Memory B cell (primary cell): ENCODE measurements around the gene FURIN.

Experiments used
- ATAC-seq: fragments of 150-1000 bp; cut with Tn5 transposase; 2 replicates; pipeline ENCODE4 v1.10.0; 2021; ENCODE audit warnings: low read depth, mild to moderate bottlenecking, moderate library complexity
- DNase-seq, 2 donors: peaks; one replicate each; pipeline ENCODE4 v3.0.0; 2022; ENCODE audit warnings: low spot score in 2 of 2
- H3K27ac Mint-ChIP-seq: one replicate; pipeline ENCODE4 v1.8.0; 2022; ENCODE audit warnings: mild to moderate bottlenecking, moderate library complexity, mixed read lengths
- H3K27me3 Mint-ChIP-seq: one replicate; pipeline ENCODE4 v1.8.0; 2022; ENCODE audit warnings: mixed read lengths
- H3K36me3 Mint-ChIP-seq: one replicate; pipeline ENCODE4 v1.8.0; 2022; ENCODE audit warnings: mild to moderate bottlenecking, mixed read lengths
- H3K4me1 Mint-ChIP-seq: one replicate; pipeline ENCODE4 v1.8.0; 2022; ENCODE audit warnings: mixed read lengths
- H3K4me3 Mint-ChIP-seq: one replicate; pipeline ENCODE4 v1.8.0; 2022; ENCODE audit warnings: mild to moderate bottlenecking, moderate library complexity, mixed read lengths
- H3K9me3 Mint-ChIP-seq: one replicate; pipeline ENCODE4 v1.8.0; 2022; ENCODE audit warnings: mixed read lengths

Gene FURIN

GRCh38 chr15:90857883-90858443, 10.4 kb upstream of the FURIN start:
- ATAC-seq (no peak), DNase-seq (no peak)
- H3K27ac Mint-ChIP-seq: peak overlapping the region; percentile 84
- H3K36me3 Mint-ChIP-seq: no peaks in the 10 kb centered on the region
- no peak overlapping the region for H3K4me3 Mint-ChIP-seq
- H3K27me3 Mint-ChIP-seq: no peaks in the 10 kb centered on the region
- H3K9me3 Mint-ChIP-seq: peaks cover 1% of the 10 kb centered on the region
- H3K4me1 Mint-ChIP-seq: peaks cover 39% of the 10 kb centered on the region

- no peak for DNase-seq
- no peak overlapping the region for H3K27ac Mint-ChIP-seq
- no peak for ATAC-seq
- peaks cover 40% of the 10 kb centered on the region for H3K4me1 Mint-ChIP-seq
- H3K36me3 Mint-ChIP-seq: no peaks in the 10 kb centered on the region
- no peak overlapping the region for H3K4me3 Mint-ChIP-seq
- H3K9me3 Mint-ChIP-seq: peaks cover under 1% of the 10 kb centered on the region
- no peaks in the 10 kb centered on the region for H3K27me3 Mint-ChIP-seq
Measured at GRCh38 chr15:90859234-90860131, 8.9 kb upstream of the FURIN start.

GRCh38 chr15:90860450-90860849, 7.9 kb upstream of the FURIN start:
- Mint-ChIP-seq H3K27me3 (no peaks in the 10 kb centered on the region), H3K4me1 (peaks cover 33% of the 10 kb centered on the region), H3K9me3 (no peaks in the 10 kb centered on the region), H3K27ac (no peak overlapping the region), H3K36me3 (no peaks in the 10 kb centered on the region), H3K4me3 (no peak overlapping the region)
- ATAC-seq (no peak), DNase-seq (no peak)

- Mint-ChIP-seq H3K36me3 (no peaks in the 10 kb centered on the region), H3K9me3 (no peaks in the 10 kb centered on the region), H3K4me1 (peaks cover 28% of the 10 kb centered on the region), H3K27me3 (no peaks in the 10 kb centered on the region), H3K4me3 (no peak overlapping the region), H3K27ac (no peak overlapping the region)
- DNase-seq (no peak), ATAC-seq (no peak)
Measured at GRCh38 chr15:90860942-90861675, 7.3 kb upstream of the FURIN start.

GRCh38 chr15:90862487-90862886, 5.9 kb upstream of the FURIN start:
- ATAC-seq (no peak), DNase-seq (no peak)
- Mint-ChIP-seq H3K36me3 (no peaks in the 10 kb centered on the region), H3K27me3 (no peaks in the 10 kb centered on the region), H3K4me3 (no peak overlapping the region), H3K9me3 (no peaks in the 10 kb centered on the region), H3K4me1 (peaks cover 19% of the 10 kb centered on the region), H3K27ac (no peak overlapping the region)

- no peak overlapping the region for H3K27ac Mint-ChIP-seq
- no peaks in the 10 kb centered on the region for H3K27me3 Mint-ChIP-seq
- H3K9me3 Mint-ChIP-seq: no peaks in the 10 kb centered on the region
- no peak overlapping the region for H3K4me3 Mint-ChIP-seq
- no peak for ATAC-seq
- H3K36me3 Mint-ChIP-seq: no peaks in the 10 kb centered on the region
- H3K4me1 Mint-ChIP-seq: peaks cover 14% of the 10 kb centered on the region
- no peak for DNase-seq
Measured at GRCh38 chr15:90862964-90863778, 5.2 kb upstream of the FURIN start.

- H3K9me3 Mint-ChIP-seq: no peaks in the 10 kb centered on the region
- no peak for ATAC-seq
- H3K27ac Mint-ChIP-seq: no peak overlapping the region
- H3K4me3 Mint-ChIP-seq: no peak overlapping the region
- no peaks in the 10 kb centered on the region for H3K27me3 Mint-ChIP-seq
- H3K36me3 Mint-ChIP-seq: no peaks in the 10 kb centered on the region
- peaks cover 14% of the 10 kb centered on the region for H3K4me1 Mint-ChIP-seq
- no peak for DNase-seq
Measured at GRCh38 chr15:90863987-90864386, 4.4 kb upstream of the FURIN start.

- no peak for DNase-seq
- H3K27me3 Mint-ChIP-seq: no peaks in the 10 kb centered on the region
- peaks cover 15% of the 10 kb centered on the region for H3K4me1 Mint-ChIP-seq
- no peak for ATAC-seq
- no peak overlapping the region for H3K4me3 Mint-ChIP-seq
- H3K9me3 Mint-ChIP-seq: no peaks in the 10 kb centered on the region
- H3K36me3 Mint-ChIP-seq: no peaks in the 10 kb centered on the region
- no peak overlapping the region for H3K27ac Mint-ChIP-seq
Measured at GRCh38 chr15:90864507-90864906, 3.9 kb upstream of the FURIN start.

- H3K4me3 Mint-ChIP-seq: no peak overlapping the region
- H3K4me1 Mint-ChIP-seq: peaks cover 25% of the 10 kb centered on the region
- H3K9me3 Mint-ChIP-seq: no peaks in the 10 kb centered on the region
- H3K27me3 Mint-ChIP-seq: no peaks in the 10 kb centered on the region
- H3K27ac Mint-ChIP-seq: no peak overlapping the region
- ATAC-seq (no peak), DNase-seq (no peak)
- H3K36me3 Mint-ChIP-seq: no peaks in the 10 kb centered on the region
Measured at GRCh38 chr15:90865702-90866101, 2.7 kb upstream of the FURIN start.

GRCh38 chr15:90866161-90866715, 2.1 kb upstream of the FURIN start:
- DNase-seq (no peak), ATAC-seq (no peak)
- Mint-ChIP-seq H3K4me1 (peaks cover 27% of the 10 kb centered on the region), H3K4me3 (no peak overlapping the region), H3K27me3 (no peaks in the 10 kb centered on the region), H3K9me3 (no peaks in the 10 kb centered on the region), H3K27ac (no peak overlapping the region), H3K36me3 (no peaks in the 10 kb centered on the region)

GRCh38 chr15:90866800-90867199, 1.6 kb upstream of the FURIN start:
- no peak for ATAC-seq
- DNase-seq: no peak
- Mint-ChIP-seq H3K9me3 (no peaks in the 10 kb centered on the region), H3K27me3 (no peaks in the 10 kb centered on the region), H3K4me1 (peaks cover 27% of the 10 kb centered on the region), H3K4me3 (no peak overlapping the region), H3K36me3 (no peaks in the 10 kb centered on the region), H3K27ac (no peak overlapping the region)

- no peak for DNase-seq
- no peaks in the 10 kb centered on the region for H3K36me3 Mint-ChIP-seq
- H3K27ac Mint-ChIP-seq: peak overlapping the region; percentile 86
- peaks cover 27% of the 10 kb centered on the region for H3K4me1 Mint-ChIP-seq
- H3K4me3 Mint-ChIP-seq: no peak overlapping the region
- H3K9me3 Mint-ChIP-seq: no peaks in the 10 kb centered on the region
- no peaks in the 10 kb centered on the region for H3K27me3 Mint-ChIP-seq
- ATAC-seq: no peak
Measured at GRCh38 chr15:90869140-90869541, 753 bp downstream of the FURIN start.

- Mint-ChIP-seq H3K4me1 (peaks cover 27% of the 10 kb centered on the region), H3K27ac (peak overlapping the region; percentile 86), H3K27me3 (no peaks in the 10 kb centered on the region), H3K36me3 (no peaks in the 10 kb centered on the region), H3K4me3 (peak overlapping the region; percentile 88), H3K9me3 (no peaks in the 10 kb centered on the region)
- DNase-seq: no peak
- peak; percentile 36 for ATAC-seq
Measured at GRCh38 chr15:90869601-90870353, 1.4 kb downstream of the FURIN start.
